Effector memory CD8-positive, alpha-beta T cell (primary cell): ENCODE data around the gene RHCE.
"Not testable (repeated sequence)": the region's sequence is repeated elsewhere in the genome, so short reads cannot be mapped to it uniquely, and the experiment has no call there.

Experiments
- ATAC-seq: fragments of 150-1000 bp; cut with Tn5 transposase; replicated peaks from 2 replicates; pipeline ENCODE4 v1.10.0; 2021; ENCODE audit warnings: mild to moderate bottlenecking, moderate library complexity
- DNase-seq, 3 experiments: peaks; one replicate each; pipeline ENCODE4 v3.0.0; 2021
- H3K27ac Mint-ChIP-seq, 2 donors: one replicate each; pipeline ENCODE4 v1.8.0; 2022; ENCODE audit warnings: mild to moderate bottlenecking in 2 of 2, mixed read lengths in 2 of 2, moderate library complexity in 2 of 2
- H3K27me3 Mint-ChIP-seq, 2 donors: one replicate each; pipeline ENCODE4 v1.8.0; 2022; ENCODE audit warnings: mixed read lengths in 2 of 2
- H3K36me3 Mint-ChIP-seq: one replicate; pipeline ENCODE4 v1.8.0; 2022; ENCODE audit warnings: mild to moderate bottlenecking, moderate library complexity, mixed read lengths; ENCODE audit not compliant: insufficient read depth
- H3K4me1 Mint-ChIP-seq, 2 donors: one replicate each; pipeline ENCODE4 v1.8.0; 2022; ENCODE audit warnings: low read depth in 2 of 2, mixed read lengths in 2 of 2
- H3K4me3 Mint-ChIP-seq, 2 donors: one replicate each; pipeline ENCODE4 v1.8.0; 2022; ENCODE audit warnings: mild to moderate bottlenecking in 2 of 2, mixed read lengths in 2 of 2, moderate library complexity in 2 of 2
- H3K9me3 Mint-ChIP-seq, 2 donors: one replicate each; pipeline ENCODE4 v1.8.0; 2022; ENCODE audit warnings: mixed read lengths in 2 of 2

Gene RHCE

GRCh38 chr1:25369241-25369640 is 51.4 kb downstream of the RHCE start:
- Mint-ChIP-seq H3K9me3 (no peaks in the 10 kb centered on the region), H3K4me3 (no peak overlapping the region), H3K4me1 (no peaks in the 10 kb centered on the region), H3K27ac (peak overlapping the region in 1 of 2 donors; percentile 49), H3K36me3 (peaks cover 3% of the 10 kb centered on the region), H3K27me3 (no peaks in the 10 kb centered on the region)
- no peak for ATAC-seq
- DNase-seq, result no peak

- not testable (repeated sequence) for H3K9me3 Mint-ChIP-seq, H3K4me3 Mint-ChIP-seq, DNase-seq, H3K4me1 Mint-ChIP-seq, H3K27ac Mint-ChIP-seq, H3K27me3 Mint-ChIP-seq
- peak; percentile 95 for ATAC-seq
- peaks cover 42% of the 10 kb centered on the region for H3K36me3 Mint-ChIP-seq
These were observed 57.7 kb downstream of the RHCE start for GRCh38 chr1:25362634-25363559.

GRCh38 chr1:25361901-25362300 is 58.7 kb downstream of the RHCE start:
- DNase-seq (no peak), ATAC-seq (no peak)
- Mint-ChIP-seq H3K9me3 (no peaks in the 10 kb centered on the region), H3K36me3 (peaks cover 49% of the 10 kb centered on the region), H3K27me3 (no peaks in the 10 kb centered on the region), H3K4me3 (no peak overlapping the region), H3K27ac (peak overlapping the region; percentile 67 to 81), H3K4me1 (peaks cover 3 to 7% of the 10 kb centered on the region in 2 donors)

GRCh38 chr1:25360596-25361581 is 59.7 kb downstream of the RHCE start:
- DNase-seq (no peak), ATAC-seq (no peak)
- H3K27ac Mint-ChIP-seq, result peak overlapping the region; percentile 67 to 81
- H3K27me3 Mint-ChIP-seq, result no peaks in the 10 kb centered on the region
- H3K36me3 Mint-ChIP-seq, result peaks cover 59% of the 10 kb centered on the region
- no peak overlapping the region for H3K4me3 Mint-ChIP-seq
- H3K4me1 Mint-ChIP-seq, result peaks cover 7 to 13% of the 10 kb centered on the region in 2 donors
- no peaks in the 10 kb centered on the region for H3K9me3 Mint-ChIP-seq

GRCh38 chr1:25356848-25357247 is 63.8 kb downstream of the RHCE start:
- H3K27ac Mint-ChIP-seq, result peak overlapping the region; percentile 63 to 72
- peaks cover 93% of the 10 kb centered on the region for H3K36me3 Mint-ChIP-seq
- no peak overlapping the region for H3K4me3 Mint-ChIP-seq
- H3K4me1 Mint-ChIP-seq, result peaks cover 8 to 14% of the 10 kb centered on the region in 2 donors
- H3K9me3 Mint-ChIP-seq, result no peaks in the 10 kb centered on the region
- no peaks in the 10 kb centered on the region for H3K27me3 Mint-ChIP-seq
- DNase-seq (no peak), ATAC-seq (no peak)

- Mint-ChIP-seq H3K4me1 (peaks cover 7 to 13% of the 10 kb centered on the region in 2 donors), H3K9me3 (no peaks in the 10 kb centered on the region), H3K36me3 (peaks cover 93% of the 10 kb centered on the region), H3K4me3 (no peak overlapping the region), H3K27ac (peak overlapping the region; percentile 30 to 65), H3K27me3 (no peaks in the 10 kb centered on the region)
- no peak for ATAC-seq
- DNase-seq, result no peak
These were observed 64.2 kb downstream of the RHCE start for GRCh38 chr1:25356441-25356840.

GRCh38 chr1:25355841-25356395 is 64.7 kb downstream of the RHCE start:
- ATAC-seq, result no peak
- H3K36me3 Mint-ChIP-seq, result peaks cover 92% of the 10 kb centered on the region
- H3K9me3 Mint-ChIP-seq, result no peaks in the 10 kb centered on the region
- H3K4me1 Mint-ChIP-seq, result peaks cover 7 to 10% of the 10 kb centered on the region in 2 donors
- H3K4me3 Mint-ChIP-seq, result no peak overlapping the region
- no peak for DNase-seq
- peak overlapping the region; percentile 30 to 65 for H3K27ac Mint-ChIP-seq
- no peaks in the 10 kb centered on the region for H3K27me3 Mint-ChIP-seq

- ATAC-seq, result no peak
- DNase-seq, result no peak
- H3K4me3 Mint-ChIP-seq, result no peak overlapping the region
- no peaks in the 10 kb centered on the region for H3K9me3 Mint-ChIP-seq
- H3K36me3 Mint-ChIP-seq, result peaks cover 78% of the 10 kb centered on the region
- no peaks in the 10 kb centered on the region for H3K27me3 Mint-ChIP-seq
- no peak overlapping the region for H3K27ac Mint-ChIP-seq
- H3K4me1 Mint-ChIP-seq, result peaks cover 10 to 13% of the 10 kb centered on the region in 2 donors
These were observed 71.0 kb downstream of the RHCE start for GRCh38 chr1:25349606-25350005.

- no peaks in the 10 kb centered on the region for H3K27me3 Mint-ChIP-seq
- no peak overlapping the region for H3K4me3 Mint-ChIP-seq
- no peak for ATAC-seq
- no peaks in the 10 kb centered on the region for H3K9me3 Mint-ChIP-seq
- no peak for DNase-seq
- no peak overlapping the region for H3K27ac Mint-ChIP-seq
- peaks cover 81% of the 10 kb centered on the region for H3K36me3 Mint-ChIP-seq
- peaks cover 19 to 27% of the 10 kb centered on the region in 2 donors for H3K4me1 Mint-ChIP-seq
These were observed 73.1 kb downstream of the RHCE start for GRCh38 chr1:25347556-25347955.

- peaks cover 73% of the 10 kb centered on the region for H3K36me3 Mint-ChIP-seq
- DNase-seq, result no peak
- no peaks in the 10 kb centered on the region for H3K27me3 Mint-ChIP-seq
- no peaks in the 10 kb centered on the region for H3K9me3 Mint-ChIP-seq
- no peak overlapping the region for H3K4me3 Mint-ChIP-seq
- no peak for ATAC-seq
- no peak overlapping the region for H3K27ac Mint-ChIP-seq
- H3K4me1 Mint-ChIP-seq, result peaks cover 23 to 46% of the 10 kb centered on the region in 2 donors
These were observed 76.8 kb downstream of the RHCE start for GRCh38 chr1:25343872-25344271.

GRCh38 chr1:25342846-25343245 is 77.8 kb downstream of the RHCE start:
- Mint-ChIP-seq H3K36me3 (peaks cover 75% of the 10 kb centered on the region), H3K27ac (peak overlapping the region in 1 of 2 donors; percentile 1), H3K4me3 (no peak overlapping the region), H3K9me3 (no peaks in the 10 kb centered on the region), H3K4me1 (peaks cover 20 to 44% of the 10 kb centered on the region in 2 donors), H3K27me3 (no peaks in the 10 kb centered on the region)
- DNase-seq (no peak), ATAC-seq (no peak)

- ATAC-seq (no peak), DNase-seq (no peak)
- peak overlapping the region; percentile 43 for H3K4me3 Mint-ChIP-seq
- no peaks in the 10 kb centered on the region for H3K27me3 Mint-ChIP-seq
- peaks cover 15 to 41% of the 10 kb centered on the region in 2 donors for H3K4me1 Mint-ChIP-seq
- no peaks in the 10 kb centered on the region for H3K9me3 Mint-ChIP-seq
- peaks cover 71% of the 10 kb centered on the region for H3K36me3 Mint-ChIP-seq
- peak overlapping the region in 1 of 2 donors; percentile 41 for H3K27ac Mint-ChIP-seq
These were observed 78.9 kb downstream of the RHCE start for GRCh38 chr1:25341746-25342145.

- ATAC-seq (no peak), DNase-seq (no peak)
- Mint-ChIP-seq H3K4me3 (peak overlapping the region; percentile 82 to 93), H3K36me3 (peaks cover 52% of the 10 kb centered on the region), H3K27me3 (no peaks in the 10 kb centered on the region), H3K9me3 (no peaks in the 10 kb centered on the region), H3K4me1 (peaks cover 16 to 48% of the 10 kb centered on the region in 2 donors), H3K27ac (peak overlapping the region; percentile 95 to 98)
These were observed 81.6 kb downstream of the RHCE start for GRCh38 chr1:25338986-25339385.
